ENCODE results near the gene HDGFL2.

Gene HDGFL2

DNA sequence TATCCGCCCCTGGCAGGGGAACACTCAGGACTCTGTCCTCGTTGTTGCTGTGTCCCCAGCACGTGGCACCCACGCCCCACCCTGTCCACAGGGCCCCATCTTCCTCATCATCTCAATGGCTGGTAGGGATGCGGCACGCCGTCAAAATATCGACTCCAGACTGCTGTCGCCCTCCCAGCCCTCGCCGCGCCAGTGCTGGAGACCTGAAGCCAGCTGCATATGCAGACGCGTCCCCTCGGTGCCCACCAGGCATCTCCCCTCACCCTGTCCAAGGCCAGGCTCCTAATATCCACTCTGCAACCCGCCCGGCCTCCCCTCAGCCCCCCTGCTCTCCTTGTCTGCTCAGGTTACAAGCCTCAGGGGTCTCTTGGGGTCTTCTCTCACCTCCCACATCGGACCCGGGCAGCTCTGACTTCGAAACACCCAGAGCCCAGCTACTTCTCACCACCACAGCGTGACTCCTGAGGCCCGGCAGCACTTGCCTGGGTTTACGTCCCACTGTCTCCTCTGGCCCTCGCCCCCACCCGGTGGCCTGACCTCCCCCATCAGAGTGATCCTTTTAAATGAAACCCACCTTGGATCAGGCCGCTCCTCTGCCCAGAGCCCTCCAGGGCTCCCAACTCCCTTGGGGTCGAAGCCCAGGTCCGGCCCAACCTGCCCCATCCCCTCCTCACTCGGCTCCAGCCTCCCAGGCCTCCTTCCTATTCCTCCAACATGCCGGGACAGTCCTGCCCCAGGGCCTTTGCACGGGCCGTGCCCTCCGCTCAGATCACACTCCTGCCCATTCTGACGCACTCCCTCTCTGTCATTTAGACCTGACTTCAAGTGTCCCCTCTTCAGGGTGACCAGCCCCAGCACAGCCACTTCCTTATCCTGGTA lies 33.7 kb downstream of the HDGFL2 start:
- Histone ChIP-seq H3K9ac (ENCODE audit: low read depth in 1 of 2, low read length in 2 of 2) (no peak overlapping the region), H3K4me3 (ENCODE audit: low read depth in 1 of 2, low read length in 2 of 2) (no peak overlapping the region), H3K36me3 (ENCODE audit: control insufficient read depth in 1 of 2, insufficient read depth in 2 of 2, low read length in 2 of 2) (peaks cover 4 to 28% of the 10 kb centered on the region in 2 donors), H3K4me1 (ENCODE audit: control insufficient read depth in 1 of 2, insufficient read depth in 2 of 2, low read length in 2 of 2) (no peaks in the 10 kb centered on the region), H3K9me3 (ENCODE audit: control insufficient read depth in 1 of 2, low read length in 2 of 2) (no peaks in the 10 kb centered on the region), H3K27ac (ENCODE audit: low read depth, low read length) (no peak overlapping the region), H3K27me3 (ENCODE audit: control insufficient read depth in 1 of 2, insufficient read depth in 2 of 2, low read length in 2 of 2) (no peaks in the 10 kb centered on the region)

DNA sequence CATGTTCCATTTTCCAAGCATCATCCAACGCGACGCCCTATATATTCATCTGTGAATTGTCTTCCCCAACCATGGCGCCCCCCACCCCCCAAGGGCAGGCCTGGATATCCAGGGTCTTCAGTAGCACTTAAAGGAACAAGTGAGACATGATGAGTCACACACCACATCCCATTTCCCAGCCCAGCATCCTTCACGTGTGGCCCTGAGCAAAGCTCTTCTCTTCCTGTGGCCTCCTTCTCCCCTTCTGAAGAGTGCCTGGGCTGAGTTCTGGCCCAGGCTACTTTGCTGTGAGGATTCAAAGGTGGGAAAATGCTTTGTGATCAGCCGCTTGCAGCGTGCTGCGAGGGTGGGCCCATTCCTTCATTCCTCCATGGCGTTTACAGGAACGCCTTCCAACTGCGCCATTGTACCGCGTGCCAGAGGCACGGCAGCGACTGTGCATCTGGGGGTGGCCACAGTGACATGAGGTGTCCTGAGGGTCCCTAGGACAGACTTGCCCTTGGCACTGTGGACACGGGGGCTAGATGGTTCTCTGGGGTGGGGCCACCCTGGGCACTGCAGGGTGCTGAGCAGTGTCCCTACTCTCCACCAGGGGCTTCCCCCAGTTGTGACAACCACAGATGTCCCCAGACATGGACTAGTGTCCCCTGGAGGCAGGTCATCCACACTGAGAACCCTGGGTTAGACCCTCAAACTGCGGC lies 34.5 kb downstream of the HDGFL2 start:
- peaks cover 4 to 20% of the 10 kb centered on the region in 2 donors for H3K36me3 ChIP-seq (ENCODE audit: control insufficient read depth in 1 of 2, insufficient read depth in 2 of 2, low read length in 2 of 2)
- no peaks in the 10 kb centered on the region for H3K4me1 ChIP-seq (ENCODE audit: control insufficient read depth in 1 of 2, insufficient read depth in 2 of 2, low read length in 2 of 2)

GRCh38 chr19:4507150-4507452 lies 35.0 kb downstream of the HDGFL2 start:
- H3K4me1 ChIP-seq (ENCODE audit: control insufficient read depth in 1 of 2, insufficient read depth in 2 of 2, low read length in 2 of 2): no peaks in the 10 kb centered on the region
- H3K36me3 ChIP-seq (ENCODE audit: control insufficient read depth in 1 of 2, insufficient read depth in 2 of 2, low read length in 2 of 2): peaks cover 4 to 18% of the 10 kb centered on the region in 2 donors
- H3K27ac ChIP-seq (ENCODE audit: low read depth, low read length): no peak overlapping the region
- no peak overlapping the region for H3K9ac ChIP-seq (ENCODE audit: low read depth in 1 of 2, low read length in 2 of 2)
- H3K27me3 ChIP-seq (ENCODE audit: control insufficient read depth in 1 of 2, insufficient read depth in 2 of 2, low read length in 2 of 2): no peaks in the 10 kb centered on the region
- no peak overlapping the region for H3K4me3 ChIP-seq (ENCODE audit: low read depth in 1 of 2, low read length in 2 of 2)
- H3K9me3 ChIP-seq (ENCODE audit: control insufficient read depth in 1 of 2, low read length in 2 of 2): no peaks in the 10 kb centered on the region

More for the DNA sequence above, 34.5 kb downstream of the HDGFL2 start:
- H3K27ac ChIP-seq (ENCODE audit: low read depth, low read length): no peak overlapping the region
- H3K9ac ChIP-seq (ENCODE audit: low read depth in 1 of 2, low read length in 2 of 2): no peak overlapping the region
- no peaks in the 10 kb centered on the region for H3K27me3 ChIP-seq (ENCODE audit: control insufficient read depth in 1 of 2, insufficient read depth in 2 of 2, low read length in 2 of 2)
- no peaks in the 10 kb centered on the region for H3K9me3 ChIP-seq (ENCODE audit: control insufficient read depth in 1 of 2, low read length in 2 of 2)
- no peak overlapping the region for H3K4me3 ChIP-seq (ENCODE audit: low read depth in 1 of 2, low read length in 2 of 2)

DNA sequence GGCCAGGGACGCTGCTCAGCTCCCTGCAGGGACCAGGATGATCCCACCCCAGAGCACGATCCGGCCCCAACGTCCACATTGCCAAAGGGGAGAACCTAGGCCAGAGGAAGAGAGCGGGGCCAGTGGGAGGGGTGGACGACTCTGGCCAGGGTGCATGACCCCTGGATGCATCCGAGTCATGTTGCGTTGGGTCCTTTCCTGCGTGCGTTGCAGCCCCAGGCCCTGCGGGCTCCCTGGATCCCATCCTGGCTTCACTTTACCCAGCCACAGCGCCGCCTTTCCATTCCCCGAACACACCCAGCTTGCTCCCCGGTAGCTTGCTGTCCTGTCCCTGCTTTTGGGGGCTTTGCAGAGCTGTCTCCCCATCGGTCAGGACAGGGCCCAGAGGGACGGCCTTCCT lies 35.7 kb downstream of the HDGFL2 start:
- no peaks in the 10 kb centered on the region for H3K4me1 ChIP-seq (ENCODE audit: control insufficient read depth in 1 of 2, insufficient read depth in 2 of 2, low read length in 2 of 2)
- H3K27ac ChIP-seq (ENCODE audit: low read depth, low read length): no peak overlapping the region
- H3K36me3 ChIP-seq (ENCODE audit: control insufficient read depth in 1 of 2, insufficient read depth in 2 of 2, low read length in 2 of 2): peaks cover 4 to 11% of the 10 kb centered on the region in 2 donors
- H3K9me3 ChIP-seq (ENCODE audit: control insufficient read depth in 1 of 2, low read length in 2 of 2): no peaks in the 10 kb centered on the region
- no peak overlapping the region for H3K4me3 ChIP-seq (ENCODE audit: low read depth in 1 of 2, low read length in 2 of 2)
- no peaks in the 10 kb centered on the region for H3K27me3 ChIP-seq (ENCODE audit: control insufficient read depth in 1 of 2, insufficient read depth in 2 of 2, low read length in 2 of 2)
- no peak overlapping the region for H3K9ac ChIP-seq (ENCODE audit: low read depth in 1 of 2, low read length in 2 of 2)

- no peaks in the 10 kb centered on the region for H3K4me1 ChIP-seq (ENCODE audit: control insufficient read depth in 1 of 2, insufficient read depth in 2 of 2, low read length in 2 of 2)
- H3K27ac ChIP-seq (ENCODE audit: low read depth, low read length): no peak overlapping the region
- H3K4me3 ChIP-seq (ENCODE audit: low read depth in 1 of 2, low read length in 2 of 2): no peak overlapping the region
- H3K9ac ChIP-seq (ENCODE audit: low read depth in 1 of 2, low read length in 2 of 2): no peak overlapping the region
- H3K9me3 ChIP-seq (ENCODE audit: control insufficient read depth in 1 of 2, low read length in 2 of 2): no peaks in the 10 kb centered on the region
- H3K36me3 ChIP-seq (ENCODE audit: control insufficient read depth in 1 of 2, insufficient read depth in 2 of 2, low read length in 2 of 2): peaks cover 4 to 10% of the 10 kb centered on the region in 2 donors
- H3K27me3 ChIP-seq (ENCODE audit: control insufficient read depth in 1 of 2, insufficient read depth in 2 of 2, low read length in 2 of 2): no peaks in the 10 kb centered on the region
Observed at GRCh38 chr19:4508698-4509097, 36.6 kb downstream of the HDGFL2 start.

GRCh38 chr19:4510435-4511255 lies 38.5 kb downstream of the HDGFL2 start:
- H3K4me3 ChIP-seq (ENCODE audit: low read depth in 1 of 2, low read length in 2 of 2): no peak overlapping the region
- H3K9me3 ChIP-seq (ENCODE audit: control insufficient read depth in 1 of 2, low read length in 2 of 2): no peaks in the 10 kb centered on the region
- no peaks in the 10 kb centered on the region for H3K36me3 ChIP-seq (ENCODE audit: control insufficient read depth in 1 of 2, insufficient read depth in 2 of 2, low read length in 2 of 2)
- H3K9ac ChIP-seq (ENCODE audit: low read depth in 1 of 2, low read length in 2 of 2): no peak overlapping the region
- no peaks in the 10 kb centered on the region for H3K27me3 ChIP-seq (ENCODE audit: control insufficient read depth in 1 of 2, insufficient read depth in 2 of 2, low read length in 2 of 2)
- no peak overlapping the region for H3K27ac ChIP-seq (ENCODE audit: low read depth, low read length)
- no peaks in the 10 kb centered on the region for H3K4me1 ChIP-seq (ENCODE audit: control insufficient read depth in 1 of 2, insufficient read depth in 2 of 2, low read length in 2 of 2)

GRCh38 chr19:4511300-4512054 lies 39.4 kb downstream of the HDGFL2 start:
- Histone ChIP-seq H3K36me3 (ENCODE audit: control insufficient read depth in 1 of 2, insufficient read depth in 2 of 2, low read length in 2 of 2) (no peaks in the 10 kb centered on the region), H3K27ac (ENCODE audit: low read depth, low read length) (no peak overlapping the region), H3K9ac (ENCODE audit: low read depth in 1 of 2, low read length in 2 of 2) (no peak overlapping the region), H3K27me3 (ENCODE audit: control insufficient read depth in 1 of 2, insufficient read depth in 2 of 2, low read length in 2 of 2) (no peaks in the 10 kb centered on the region), H3K9me3 (ENCODE audit: control insufficient read depth in 1 of 2, low read length in 2 of 2) (no peaks in the 10 kb centered on the region), H3K4me1 (ENCODE audit: control insufficient read depth in 1 of 2, insufficient read depth in 2 of 2, low read length in 2 of 2) (no peaks in the 10 kb centered on the region), H3K4me3 (ENCODE audit: low read depth in 1 of 2, low read length in 2 of 2) (no peak overlapping the region)

- H3K4me3 ChIP-seq (ENCODE audit: low read depth in 1 of 2, low read length in 2 of 2): no peak overlapping the region
- H3K27me3 ChIP-seq (ENCODE audit: control insufficient read depth in 1 of 2, insufficient read depth in 2 of 2, low read length in 2 of 2): no peaks in the 10 kb centered on the region
- no peaks in the 10 kb centered on the region for H3K36me3 ChIP-seq (ENCODE audit: control insufficient read depth in 1 of 2, insufficient read depth in 2 of 2, low read length in 2 of 2)
- H3K9ac ChIP-seq (ENCODE audit: low read depth in 1 of 2, low read length in 2 of 2): no peak overlapping the region
- H3K9me3 ChIP-seq (ENCODE audit: control insufficient read depth in 1 of 2, low read length in 2 of 2): no peaks in the 10 kb centered on the region
- no peaks in the 10 kb centered on the region for H3K4me1 ChIP-seq (ENCODE audit: control insufficient read depth in 1 of 2, insufficient read depth in 2 of 2, low read length in 2 of 2)
- H3K27ac ChIP-seq (ENCODE audit: low read depth, low read length): no peak overlapping the region
Observed at GRCh38 chr19:4512070-4512469, 40.0 kb downstream of the HDGFL2 start.

- Histone ChIP-seq H3K9me3 (ENCODE audit: control insufficient read depth in 1 of 2, low read length in 2 of 2) (no peaks in the 10 kb centered on the region), H3K4me3 (ENCODE audit: low read depth in 1 of 2, low read length in 2 of 2) (no peak overlapping the region), H3K9ac (ENCODE audit: low read depth in 1 of 2, low read length in 2 of 2) (no peak overlapping the region), H3K27ac (ENCODE audit: low read depth, low read length) (no peak overlapping the region), H3K4me1 (ENCODE audit: control insufficient read depth in 1 of 2, insufficient read depth in 2 of 2, low read length in 2 of 2) (no peaks in the 10 kb centered on the region), H3K36me3 (ENCODE audit: control insufficient read depth in 1 of 2, insufficient read depth in 2 of 2, low read length in 2 of 2) (no peaks in the 10 kb centered on the region), H3K27me3 (ENCODE audit: control insufficient read depth in 1 of 2, insufficient read depth in 2 of 2, low read length in 2 of 2) (no peaks in the 10 kb centered on the region)
Observed at GRCh38 chr19:4513248-4513647, 41.2 kb downstream of the HDGFL2 start.

Data from duodenal mucosa (tissue), 2 donors.